HepG2 (cell line): Measurements from ENCODE around the gene AFDN. TPM values are rescaled to one million over a fixed set of nuclear protein-coding genes. Genes with fewer than 3 reads are reported as not detected.

Source experiments
- CAMTA2 ChIP-seq: sonication (generic); formaldehyde crosslinking; IDR thresholded peaks from 2 replicates; pipeline ENCODE4 v1.4.0; 2020; ENCODE audit warnings: mild to moderate bottlenecking, missing genetic modification reagents, borderline replicate concordance
- CHD4 ChIP-seq: fragments of 200-600 bp; sonication (generic); IDR thresholded peaks from 2 replicates; pipeline ENCODE4 v1.7.0; 2017; ENCODE audit warnings: mild to moderate bottlenecking, low read length, borderline replicate concordance
- GLI4 ChIP-seq: sonication (generic); formaldehyde crosslinking; IDR thresholded peaks from 2 replicates; pipeline ENCODE4 v1.5.1; 2020; ENCODE audit warnings: missing genetic modification reagents, mild to moderate bottlenecking, moderate library complexity, borderline replicate concordance
- KLF15 ChIP-seq: sonication (generic); formaldehyde crosslinking; IDR thresholded peaks from 2 replicates; pipeline ENCODE4 v1.8.1; 2023; ENCODE audit warnings: borderline replicate concordance, mild to moderate bottlenecking, inconsistent platforms, missing genetic modification reagents, mixed read lengths
- KLF6 ChIP-seq: IDR thresholded peaks from 2 replicates; pipeline ENCODE4 v1.8.0; 2016; ENCODE audit warnings: missing biosample characterization, missing genetic modification reagents
- MED8 ChIP-seq: sonication (generic); formaldehyde crosslinking; IDR thresholded peaks from 2 replicates; pipeline ENCODE4 v1.8.1; 2023; ENCODE audit warnings: mild to moderate bottlenecking, missing genetic modification reagents; ENCODE audit not compliant: insufficient replicate concordance
- MEIS2 ChIP-seq: sonication (generic); formaldehyde crosslinking; IDR thresholded peaks from 2 replicates; pipeline ENCODE4 v1.9.0; 2021; ENCODE audit warnings: mild to moderate bottlenecking, missing genetic modification reagents
- MIXL1 ChIP-seq: IDR thresholded peaks from 2 replicates; pipeline ENCODE4 v1.6.1; 2016
- NCOA5 ChIP-seq: sonication (generic); formaldehyde crosslinking; IDR thresholded peaks from 2 replicates; pipeline ENCODE4 v1.4.0; 2020; ENCODE audit warnings: missing genetic modification reagents
- SIX1 ChIP-seq: sonication (generic); formaldehyde crosslinking; IDR thresholded peaks from 2 replicates; pipeline ENCODE4 v1.4.0; 2020; ENCODE audit warnings: missing genetic modification reagents, borderline replicate concordance
- TCF7L2 ChIP-seq: IDR thresholded peaks from 2 replicates; pipeline ENCODE4 v1.6.1; 2011; ENCODE audit warnings: mild to moderate bottlenecking, low read depth, low read length, moderate library complexity
- ZKSCAN5 ChIP-seq: sonication (generic); formaldehyde crosslinking; IDR thresholded peaks from 2 replicates; pipeline ENCODE4 v1.5.1; 2020; ENCODE audit warnings: mild to moderate bottlenecking, missing genetic modification reagents
- ZNF317 ChIP-seq: sonication (generic); formaldehyde crosslinking; IDR thresholded peaks from 2 replicates; pipeline ENCODE4 v1.5.0; 2020; ENCODE audit warnings: mild to moderate bottlenecking, missing genetic modification reagents
- ZNF766 ChIP-seq: sonication (generic); formaldehyde crosslinking; IDR thresholded peaks from 2 replicates; pipeline ENCODE4 v1.5.0; 2020; ENCODE audit warnings: missing genetic modification reagents, borderline replicate concordance
- polyA plus RNA-seq, 8 experiments: library from polyadenylated mRNA; depleted of rRNA in 3 of 8; stranded (reverse) in 7 of 8; unstranded in 1 of 8; fragments of >200 nt; fragmentation: Illumina TruSeq in 4 of 8; extraction: Trizol in 4 of 8; gene quantifications; 2 replicates each; pipeline versions ENCODE4 v1.2.1 to v1.2.3, GENCODE V29; 2011 to 2016; ENCODE audit warnings: low read depth in 4 of 8, missing spikeins in 1 of 8, mixed read lengths in 1 of 8; ENCODE audit not compliant: insufficient read depth in 1 of 8
- total RNA-seq, 5 experiments: library from RNA; depleted of rRNA; stranded (reverse); fragments of >200 nt; fragmentation: Illumina TruSeq; extraction: Trizol; gene quantifications; 2 replicates each; pipeline ENCODE4 v1.2.3, GENCODE V29; 2016; ENCODE audit warnings: low read depth in 1 of 5
- TF ChIP-seq, protein P1 (sequence below): sonication (generic); formaldehyde crosslinking; IDR thresholded peaks from 2 replicates; pipeline ENCODE4 v1.5.0; 2020; ENCODE audit warnings: mild to moderate bottlenecking, missing genetic modification reagents, borderline replicate concordance
- TF ChIP-seq, protein P2 (sequence below): sonication (generic); formaldehyde crosslinking; IDR thresholded peaks from 2 replicates; pipeline ENCODE4 v1.4.0; 2020; ENCODE audit warnings: missing genetic modification reagents; ENCODE audit errors: not compliant biosample characterization
- TF ChIP-seq, protein P3 (sequence below): sonication (generic); formaldehyde crosslinking; IDR thresholded peaks from 2 replicates; pipeline ENCODE4 v1.4.0; 2020; ENCODE audit warnings: mild to moderate bottlenecking, missing genetic modification reagents

AFDN gene
- total and polyA plus RNA-seq, 2 of the 13 experiments (the other 11 are each of a cell fraction or from before 2014, with no cell fraction given) = 136 to 151 TPM

DNA sequence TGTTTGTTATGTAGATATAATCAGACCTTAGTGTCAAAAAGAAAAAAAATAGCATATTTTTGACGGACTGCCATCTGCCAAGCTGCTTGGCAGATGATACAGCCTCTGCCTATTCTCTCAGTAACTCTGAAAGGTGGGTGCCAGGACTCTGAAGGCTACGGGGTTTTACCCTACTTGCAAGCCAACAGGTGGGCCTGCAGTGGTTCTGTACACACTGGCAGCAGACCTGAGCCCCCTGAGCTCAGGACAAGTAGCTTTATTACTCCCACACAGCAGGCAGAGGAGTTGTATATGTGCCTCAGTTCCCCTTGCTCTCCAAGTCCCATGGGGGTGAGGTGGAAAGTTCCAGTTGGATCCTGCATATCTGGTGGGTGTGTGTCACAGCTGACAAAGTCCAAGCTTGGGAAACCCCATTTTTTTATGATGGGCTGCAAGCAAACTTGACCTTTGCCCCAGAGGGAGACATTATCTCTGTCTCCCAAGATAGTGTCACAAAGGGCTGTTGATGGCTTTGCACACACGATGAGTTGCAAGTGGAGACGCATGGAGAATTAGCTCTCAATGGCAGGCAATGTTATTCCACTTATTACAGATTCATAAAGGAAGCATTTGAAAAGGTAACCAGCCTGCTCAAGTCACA is 20.5 kb upstream of the AFDN start (continued):
- TF ChIP-seq, protein P1, sequence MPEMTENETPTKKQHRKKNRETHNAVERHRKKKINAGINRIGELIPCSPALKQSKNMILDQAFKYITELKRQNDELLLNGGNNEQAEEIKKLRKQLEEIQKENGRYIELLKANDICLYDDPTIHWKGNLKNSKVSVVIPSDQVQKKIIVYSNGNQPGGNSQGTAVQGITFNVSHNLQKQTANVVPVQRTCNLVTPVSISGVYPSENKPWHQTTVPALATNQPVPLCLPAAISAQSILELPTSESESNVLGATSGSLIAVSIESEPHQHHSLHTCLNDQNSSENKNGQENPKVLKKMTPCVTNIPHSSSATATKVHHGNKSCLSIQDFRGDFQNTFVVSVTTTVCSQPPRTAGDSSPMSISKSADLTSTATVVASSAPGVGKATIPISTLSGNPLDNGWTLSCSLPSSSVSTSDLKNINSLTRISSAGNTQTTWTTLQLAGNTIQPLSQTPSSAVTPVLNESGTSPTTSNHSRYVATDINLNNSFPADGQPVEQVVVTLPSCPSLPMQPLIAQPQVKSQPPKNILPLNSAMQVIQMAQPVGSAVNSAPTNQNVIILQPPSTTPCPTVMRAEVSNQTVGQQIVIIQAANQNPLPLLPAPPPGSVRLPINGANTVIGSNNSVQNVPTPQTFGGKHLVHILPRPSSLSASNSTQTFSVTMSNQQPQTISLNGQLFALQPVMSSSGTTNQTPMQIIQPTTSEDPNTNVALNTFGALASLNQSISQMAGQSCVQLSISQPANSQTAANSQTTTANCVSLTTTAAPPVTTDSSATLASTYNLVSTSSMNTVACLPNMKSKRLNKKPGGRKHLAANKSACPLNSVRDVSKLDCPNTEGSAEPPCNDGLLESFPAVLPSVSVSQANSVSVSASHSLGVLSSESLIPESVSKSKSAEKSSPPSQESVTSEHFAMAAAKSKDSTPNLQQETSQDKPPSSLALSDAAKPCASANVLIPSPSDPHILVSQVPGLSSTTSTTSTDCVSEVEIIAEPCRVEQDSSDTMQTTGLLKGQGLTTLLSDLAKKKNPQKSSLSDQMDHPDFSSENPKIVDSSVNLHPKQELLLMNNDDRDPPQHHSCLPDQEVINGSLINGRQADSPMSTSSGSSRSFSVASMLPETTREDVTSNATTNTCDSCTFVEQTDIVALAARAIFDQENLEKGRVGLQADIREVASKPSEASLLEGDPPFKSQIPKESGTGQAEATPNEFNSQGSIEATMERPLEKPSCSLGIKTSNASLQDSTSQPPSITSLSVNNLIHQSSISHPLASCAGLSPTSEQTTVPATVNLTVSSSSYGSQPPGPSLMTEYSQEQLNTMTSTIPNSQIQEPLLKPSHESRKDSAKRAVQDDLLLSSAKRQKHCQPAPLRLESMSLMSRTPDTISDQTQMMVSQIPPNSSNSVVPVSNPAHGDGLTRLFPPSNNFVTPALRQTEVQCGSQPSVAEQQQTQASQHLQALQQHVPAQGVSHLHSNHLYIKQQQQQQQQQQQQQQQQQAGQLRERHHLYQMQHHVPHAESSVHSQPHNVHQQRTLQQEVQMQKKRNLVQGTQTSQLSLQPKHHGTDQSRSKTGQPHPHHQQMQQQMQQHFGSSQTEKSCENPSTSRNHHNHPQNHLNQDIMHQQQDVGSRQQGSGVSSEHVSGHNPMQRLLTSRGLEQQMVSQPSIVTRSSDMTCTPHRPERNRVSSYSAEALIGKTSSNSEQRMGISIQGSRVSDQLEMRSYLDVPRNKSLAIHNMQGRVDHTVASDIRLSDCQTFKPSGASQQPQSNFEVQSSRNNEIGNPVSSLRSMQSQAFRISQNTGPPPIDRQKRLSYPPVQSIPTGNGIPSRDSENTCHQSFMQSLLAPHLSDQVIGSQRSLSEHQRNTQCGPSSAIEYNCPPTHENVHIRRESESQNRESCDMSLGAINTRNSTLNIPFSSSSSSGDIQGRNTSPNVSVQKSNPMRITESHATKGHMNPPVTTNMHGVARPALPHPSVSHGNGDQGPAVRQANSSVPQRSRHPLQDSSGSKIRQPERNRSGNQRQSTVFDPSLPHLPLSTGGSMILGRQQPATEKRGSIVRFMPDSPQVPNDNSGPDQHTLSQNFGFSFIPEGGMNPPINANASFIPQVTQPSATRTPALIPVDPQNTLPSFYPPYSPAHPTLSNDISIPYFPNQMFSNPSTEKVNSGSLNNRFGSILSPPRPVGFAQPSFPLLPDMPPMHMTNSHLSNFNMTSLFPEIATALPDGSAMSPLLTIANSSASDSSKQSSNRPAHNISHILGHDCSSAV = no peak
- TF ChIP-seq, protein P2, sequence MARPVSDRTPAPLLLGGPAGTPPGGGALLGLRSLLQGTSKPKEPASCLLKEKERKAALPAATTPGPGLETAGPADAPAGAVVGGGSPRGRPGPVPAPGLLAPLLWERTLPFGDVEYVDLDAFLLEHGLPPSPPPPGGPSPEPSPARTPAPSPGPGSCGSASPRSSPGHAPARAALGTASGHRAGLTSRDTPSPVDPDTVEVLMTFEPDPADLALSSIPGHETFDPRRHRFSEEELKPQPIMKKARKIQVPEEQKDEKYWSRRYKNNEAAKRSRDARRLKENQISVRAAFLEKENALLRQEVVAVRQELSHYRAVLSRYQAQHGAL = no peak
- TF ChIP-seq ZNF766 (CRISPR knock-in tag) (no peak), GLI4 (CRISPR knock-in tag) (no peak), CAMTA2 (no peak), ZKSCAN5 (CRISPR knock-in tag) (no peak), CHD4 (no peak), TCF7L2 (no peak), NCOA5 (CRISPR knock-in tag) (no peak), KLF6 (peak; percentile 44; the same call in 1 of the 2 replicates), KLF15 (CRISPR knock-in tag) (peak; percentile 75; the same call in 1 of the 2 replicates), MED8 (CRISPR knock-in tag) (peak; percentile 84), SIX1 (CRISPR knock-in tag) (peak; percentile 55; the same call in 1 of the 2 replicates), MEIS2 (CRISPR knock-in tag) (peak; percentile 88; the same call in 1 of the 2 replicates), MIXL1 (CRISPR knock-in tag) (no peak; the same call in 1 of the 2 replicates), ZNF317 (0 out of 2 replicates have a peak, but pooled peaks have one; percentile 29)
- TF ChIP-seq, protein P3, sequence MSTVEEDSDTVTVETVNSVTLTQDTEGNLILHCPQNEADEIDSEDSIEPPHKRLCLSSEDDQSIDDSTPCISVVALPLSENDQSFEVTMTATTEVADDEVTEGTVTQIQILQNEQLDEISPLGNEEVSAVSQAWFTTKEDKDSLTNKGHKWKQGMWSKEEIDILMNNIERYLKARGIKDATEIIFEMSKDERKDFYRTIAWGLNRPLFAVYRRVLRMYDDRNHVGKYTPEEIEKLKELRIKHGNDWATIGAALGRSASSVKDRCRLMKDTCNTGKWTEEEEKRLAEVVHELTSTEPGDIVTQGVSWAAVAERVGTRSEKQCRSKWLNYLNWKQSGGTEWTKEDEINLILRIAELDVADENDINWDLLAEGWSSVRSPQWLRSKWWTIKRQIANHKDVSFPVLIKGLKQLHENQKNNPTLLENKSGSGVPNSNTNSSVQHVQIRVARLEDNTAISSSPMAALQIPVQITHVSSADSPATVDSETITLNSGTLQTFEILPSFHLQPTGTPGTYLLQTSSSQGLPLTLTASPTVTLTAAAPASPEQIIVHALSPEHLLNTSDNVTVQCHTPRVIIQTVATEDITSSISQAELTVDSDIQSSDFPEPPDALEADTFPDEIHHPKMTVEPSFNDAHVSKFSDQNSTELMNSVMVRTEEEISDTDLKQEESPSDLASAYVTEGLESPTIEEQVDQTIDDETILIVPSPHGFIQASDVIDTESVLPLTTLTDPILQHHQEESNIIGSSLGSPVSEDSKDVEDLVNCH = no peak
